HepG2 (cell line): ENCODE measurements around the gene COQ3. TPM values are rescaled to one million over a fixed set of nuclear protein-coding genes. Genes with fewer than 3 reads are reported as not detected.

Experiments
- CAMTA2 ChIP-seq: sonication (generic); formaldehyde crosslinking; IDR thresholded peaks from 2 replicates; pipeline ENCODE4 v1.4.0; 2020; ENCODE audit warnings: mild to moderate bottlenecking, missing genetic modification reagents, borderline replicate concordance
- IRF9 ChIP-seq: sonication (generic); formaldehyde crosslinking; IDR thresholded peaks from 2 replicates; pipeline ENCODE4 v1.8.0; 2022; ENCODE audit warnings: missing genetic modification reagents, mild to moderate bottlenecking, borderline replicate concordance
- JUN ChIP-seq: sonication (generic); formaldehyde crosslinking; IDR thresholded peaks from 2 replicates; pipeline ENCODE4 v1.4.0; 2020; ENCODE audit warnings: mild to moderate bottlenecking, missing genetic modification reagents
- REPIN1 ChIP-seq: sonication (generic); formaldehyde crosslinking; IDR thresholded peaks from 2 replicates; pipeline ENCODE4 v1.8.0; 2022; ENCODE audit warnings: missing genetic modification reagents, low read depth, mild to moderate bottlenecking, borderline replicate concordance
- RFX3 ChIP-seq: IDR thresholded peaks from 2 replicates; pipeline ENCODE4 v1.6.1; 2016; ENCODE audit warnings: missing biosample characterization, missing genetic modification reagents
- RORA ChIP-seq: sonication (generic); formaldehyde crosslinking; IDR thresholded peaks from 2 replicates; pipeline ENCODE4 v1.5.0; 2020; ENCODE audit warnings: mild to moderate bottlenecking, missing genetic modification reagents, moderate library complexity
- SKIL ChIP-seq: sonication (generic); formaldehyde crosslinking; IDR thresholded peaks from 2 replicates; pipeline ENCODE4 v1.8.0; 2022; ENCODE audit warnings: missing genetic modification reagents, mild to moderate bottlenecking, moderate library complexity, borderline replicate concordance
- TGIF2 ChIP-seq: IDR thresholded peaks from 2 replicates; pipeline ENCODE4 v1.6.1; 2016; ENCODE audit warnings: control low read depth, missing compliant biosample characterization
- ZFP82 ChIP-seq: sonication (generic); formaldehyde crosslinking; IDR thresholded peaks from 2 replicates; pipeline ENCODE4 v1.5.1; 2020; ENCODE audit warnings: mild to moderate bottlenecking, missing genetic modification reagents, borderline replicate concordance
- ZNF224 ChIP-seq: sonication (generic); formaldehyde crosslinking; IDR thresholded peaks from 2 replicates; pipeline ENCODE4 v1.5.0; 2020; ENCODE audit warnings: mild to moderate bottlenecking, missing genetic modification reagents
- ZNF296 ChIP-seq: sonication (generic); formaldehyde crosslinking; conservative IDR thresholded peaks from 2 replicates; pipeline ENCODE4 v1.5.0; 2020; ENCODE audit warnings: mild to moderate bottlenecking, missing genetic modification reagents
- ZNF446 ChIP-seq: sonication (generic); formaldehyde crosslinking; IDR thresholded peaks from 2 replicates; pipeline ENCODE4 v1.5.0; 2020; ENCODE audit warnings: mild to moderate bottlenecking, missing genetic modification reagents
- ZNF749 ChIP-seq: sonication (generic); formaldehyde crosslinking; IDR thresholded peaks from 2 replicates; pipeline ENCODE4 v1.8.0; 2022; ENCODE audit warnings: mild to moderate bottlenecking, missing genetic modification reagents, moderate library complexity, borderline replicate concordance
- ZNF891 ChIP-seq: sonication (generic); formaldehyde crosslinking; IDR thresholded peaks from 2 replicates; pipeline ENCODE4 v1.5.0; 2020; ENCODE audit warnings: mild to moderate bottlenecking, missing genetic modification reagents
- ZSCAN21 ChIP-seq: sonication (generic); formaldehyde crosslinking; IDR thresholded peaks from 2 replicates; pipeline ENCODE4 v1.8.0; 2022; ENCODE audit warnings: mild to moderate bottlenecking, missing genetic modification reagents, moderate library complexity, borderline replicate concordance
- polyA plus RNA-seq, 8 experiments: library from polyadenylated mRNA; depleted of rRNA in 3 of 8; stranded (reverse) in 7 of 8; unstranded in 1 of 8; fragments of >200 nt; fragmentation: Illumina TruSeq in 4 of 8; extraction: Trizol in 4 of 8; gene quantifications; 2 replicates each; pipeline versions ENCODE4 v1.2.1 to v1.2.3, GENCODE V29; 2011 to 2016; ENCODE audit warnings: low read depth in 4 of 8, missing spikeins in 1 of 8, mixed read lengths in 1 of 8; ENCODE audit not compliant: insufficient read depth in 1 of 8
- total RNA-seq, 5 experiments: library from RNA; depleted of rRNA; stranded (reverse); fragments of >200 nt; fragmentation: Illumina TruSeq; extraction: Trizol; gene quantifications; 2 replicates each; pipeline ENCODE4 v1.2.3, GENCODE V29; 2016; ENCODE audit warnings: low read depth in 1 of 5
- TF ChIP-seq, protein P1 (sequence below): sonication (generic); formaldehyde crosslinking; IDR thresholded peaks from 2 replicates; pipeline ENCODE4 v1.5.1; 2020; ENCODE audit warnings: mild to moderate bottlenecking, missing genetic modification reagents, borderline replicate concordance

COQ3 gene
- total and polyA plus RNA-seq, 2 of the 13 experiments (the other 11 are each of a cell fraction or from before 2014, with no cell fraction given) = 5.3 to 20.5 TPM

DNA sequence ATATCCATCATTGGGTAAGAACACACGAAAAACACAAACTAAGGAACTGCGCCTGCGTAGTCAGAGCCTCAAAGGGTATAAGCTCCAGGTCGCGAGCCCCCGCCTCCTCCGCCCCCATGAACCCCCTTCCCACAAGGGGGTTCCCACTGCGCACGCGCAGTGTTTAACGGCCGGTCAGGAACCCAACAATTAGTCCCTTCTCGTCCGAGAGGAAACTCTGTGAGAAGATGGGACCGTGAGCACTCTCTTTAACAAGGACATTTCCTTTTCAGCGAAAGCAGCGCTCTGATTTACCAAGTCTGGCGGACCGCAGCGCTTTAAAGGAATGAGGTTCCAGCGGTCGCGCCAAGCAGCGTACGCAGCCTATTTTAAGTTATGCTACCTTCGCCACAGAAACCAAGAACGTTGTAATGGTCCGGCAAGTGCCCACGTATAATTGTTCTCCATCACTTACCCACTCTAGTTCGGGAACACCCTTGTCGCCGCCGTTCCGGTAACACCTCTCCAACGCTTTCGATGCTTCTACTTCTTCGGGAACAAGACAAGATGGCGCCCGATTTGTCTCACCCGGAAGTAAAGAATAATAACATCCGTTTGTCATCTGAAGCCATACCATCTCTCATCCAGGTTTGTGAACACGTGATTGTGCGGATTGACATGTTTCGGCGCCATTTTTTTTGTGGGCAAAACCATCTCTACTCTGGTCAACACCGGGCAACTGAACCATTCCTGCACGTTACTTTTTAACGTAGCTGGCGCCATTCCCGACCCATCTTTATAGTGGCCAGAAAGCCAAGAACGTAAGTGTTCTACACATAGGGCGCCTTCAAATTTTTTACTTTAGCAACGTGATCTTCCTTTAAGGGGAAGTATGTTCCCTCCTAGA is 31.0 kb upstream of the COQ3 start, which contains the start of gene PNISR (continued):
- TF ChIP-seq, protein P1, sequence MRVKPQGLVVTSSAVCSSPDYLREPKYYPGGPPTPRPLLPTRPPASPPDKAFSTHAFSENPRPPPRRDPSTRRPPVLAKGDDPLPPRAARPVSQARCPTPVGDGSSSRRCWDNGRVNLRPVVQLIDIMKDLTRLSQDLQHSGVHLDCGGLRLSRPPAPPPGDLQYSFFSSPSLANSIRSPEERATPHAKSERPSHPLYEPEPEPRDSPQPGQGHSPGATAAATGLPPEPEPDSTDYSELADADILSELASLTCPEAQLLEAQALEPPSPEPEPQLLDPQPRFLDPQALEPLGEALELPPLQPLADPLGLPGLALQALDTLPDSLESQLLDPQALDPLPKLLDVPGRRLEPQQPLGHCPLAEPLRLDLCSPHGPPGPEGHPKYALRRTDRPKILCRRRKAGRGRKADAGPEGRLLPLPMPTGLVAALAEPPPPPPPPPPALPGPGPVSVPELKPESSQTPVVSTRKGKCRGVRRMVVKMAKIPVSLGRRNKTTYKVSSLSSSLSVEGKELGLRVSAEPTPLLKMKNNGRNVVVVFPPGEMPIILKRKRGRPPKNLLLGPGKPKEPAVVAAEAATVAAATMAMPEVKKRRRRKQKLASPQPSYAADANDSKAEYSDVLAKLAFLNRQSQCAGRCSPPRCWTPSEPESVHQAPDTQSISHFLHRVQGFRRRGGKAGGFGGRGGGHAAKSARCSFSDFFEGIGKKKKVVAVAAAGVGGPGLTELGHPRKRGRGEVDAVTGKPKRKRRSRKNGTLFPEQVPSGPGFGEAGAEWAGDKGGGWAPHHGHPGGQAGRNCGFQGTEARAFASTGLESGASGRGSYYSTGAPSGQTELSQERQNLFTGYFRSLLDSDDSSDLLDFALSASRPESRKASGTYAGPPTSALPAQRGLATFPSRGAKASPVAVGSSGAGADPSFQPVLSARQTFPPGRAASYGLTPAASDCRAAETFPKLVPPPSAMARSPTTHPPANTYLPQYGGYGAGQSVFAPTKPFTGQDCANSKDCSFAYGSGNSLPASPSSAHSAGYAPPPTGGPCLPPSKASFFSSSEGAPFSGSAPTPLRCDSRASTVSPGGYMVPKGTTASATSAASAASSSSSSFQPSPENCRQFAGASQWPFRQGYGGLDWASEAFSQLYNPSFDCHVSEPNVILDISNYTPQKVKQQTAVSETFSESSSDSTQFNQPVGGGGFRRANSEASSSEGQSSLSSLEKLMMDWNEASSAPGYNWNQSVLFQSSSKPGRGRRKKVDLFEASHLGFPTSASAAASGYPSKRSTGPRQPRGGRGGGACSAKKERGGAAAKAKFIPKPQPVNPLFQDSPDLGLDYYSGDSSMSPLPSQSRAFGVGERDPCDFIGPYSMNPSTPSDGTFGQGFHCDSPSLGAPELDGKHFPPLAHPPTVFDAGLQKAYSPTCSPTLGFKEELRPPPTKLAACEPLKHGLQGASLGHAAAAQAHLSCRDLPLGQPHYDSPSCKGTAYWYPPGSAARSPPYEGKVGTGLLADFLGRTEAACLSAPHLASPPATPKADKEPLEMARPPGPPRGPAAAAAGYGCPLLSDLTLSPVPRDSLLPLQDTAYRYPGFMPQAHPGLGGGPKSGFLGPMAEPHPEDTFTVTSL = no peak
- no peak for TF ChIP-seq RFX3
- TF ChIP-seq ZNF749 (CRISPR knock-in tag) = peak; percentile 19; the same call in 1 of the 2 replicates
- TF ChIP-seq REPIN1 (CRISPR knock-in tag) = peak; percentile 66
- TF ChIP-seq RORA (CRISPR knock-in tag) = no peak
- TF ChIP-seq ZSCAN21 (CRISPR knock-in tag) = no peak
- TF ChIP-seq IRF9 (CRISPR knock-in tag) = peak; percentile 67; the same call in 1 of the 2 replicates
- TF ChIP-seq TGIF2 (CRISPR knock-in tag) = 0 out of 2 replicates have a peak, but pooled peaks have one; percentile 42
- peak; percentile 21; the same call in 1 of the 2 replicates for TF ChIP-seq ZNF224
- no peak for TF ChIP-seq ZNF296
- no peak for TF ChIP-seq ZNF446 (CRISPR knock-in tag)
- TF ChIP-seq SKIL (CRISPR knock-in tag) = no peak
- TF ChIP-seq ZFP82 (CRISPR knock-in tag) = no peak
- TF ChIP-seq ZNF891 (CRISPR knock-in tag) = no peak
- TF ChIP-seq JUN (CRISPR knock-in tag) = no peak
- TF ChIP-seq CAMTA2 = no peak
